HG03135 (cell line): ENCODE results near the gene TGM3.
"Not testable (repeated sequence)": the region's sequence is repeated elsewhere in the genome, so short reads cannot be mapped to it uniquely, and the experiment has no call there.

Experiments
- ATAC-seq: cut with Tn5 transposase; IDR thresholded peaks from one replicate; pipeline ENCODE4 v1.9.1; 2021; ENCODE audit warnings: mild to moderate bottlenecking, moderate library complexity; ENCODE audit not compliant: unreplicated experiment

Gene TGM3

GRCh38 chr20:2295886-2296515 lies at the start of gene TGM3:
Gene TGM3 (plus strand): TSS chr20:2296001. CDS start chr20:2296064, 63 bp downstream.
- ATAC-seq, result no peak

- ATAC-seq, result no peak
Measured at GRCh38 chr20:2246069-2246491, 49.7 kb upstream of the TGM3 start.

GRCh38 chr20:2248837-2249236 lies 47.0 kb upstream of the TGM3 start:
- ATAC-seq, result no peak

- no peak for ATAC-seq
Measured at GRCh38 chr20:2249935-2250334, 45.9 kb upstream of the TGM3 start.

- ATAC-seq, result no peak
Measured at GRCh38 chr20:2252419-2252997, 43.3 kb upstream of the TGM3 start.

GRCh38 chr20:2253256-2253655 lies 42.5 kb upstream of the TGM3 start:
- ATAC-seq, result no peak

- no peak for ATAC-seq
Measured at GRCh38 chr20:2254333-2254732, 41.5 kb upstream of the TGM3 start.

- ATAC-seq, result no peak
Measured at GRCh38 chr20:2255926-2256531, 39.8 kb upstream of the TGM3 start.

- no peak for ATAC-seq
Measured at GRCh38 chr20:2259731-2260130, 36.1 kb upstream of the TGM3 start.

- ATAC-seq, result no peak
Measured at GRCh38 chr20:2260250-2260649, 35.6 kb upstream of the TGM3 start.

GRCh38 chr20:2261046-2261485 lies 34.7 kb upstream of the TGM3 start:
- ATAC-seq, result no peak

GRCh38 chr20:2261629-2262028 lies 34.2 kb upstream of the TGM3 start:
- ATAC-seq, result no peak

- ATAC-seq, result no peak
Measured at GRCh38 chr20:2264118-2264517, 31.7 kb upstream of the TGM3 start.

- not testable (repeated sequence) for ATAC-seq
Measured at GRCh38 chr20:2264621-2265374, 31.0 kb upstream of the TGM3 start.

- ATAC-seq, result no peak
Measured at GRCh38 chr20:2273634-2274302, 22.0 kb upstream of the TGM3 start.

- no peak for ATAC-seq
Measured at GRCh38 chr20:2276015-2276414, 19.8 kb upstream of the TGM3 start.

GRCh38 chr20:2279253-2279779 lies 16.5 kb upstream of the TGM3 start:
- no peak for ATAC-seq

GRCh38 chr20:2280082-2280481 lies 15.7 kb upstream of the TGM3 start:
- ATAC-seq, result no peak

- no peak for ATAC-seq
Measured at GRCh38 chr20:2281563-2281962, 14.2 kb upstream of the TGM3 start.

GRCh38 chr20:2282181-2282580 lies 13.6 kb upstream of the TGM3 start:
- ATAC-seq, result no peak
